Hematopoietic multipotent progenitor cell treated with erythropoietin and hydrocortisone succinate and interleukin-3 and kit ligand, for 17 days (in vitro differentiated cells): Measurements from ENCODE around the gene KMT2B.

Experiments used
- DNase-seq: peaks from one replicate; pipeline ENCODE4 v3.0.0-alpha.2; 2015; ENCODE audit warnings: low spot score

KMT2B gene

GRCh38 chr19:35777961-35778360 lies 60.2 kb downstream of the KMT2B start:
- DNase-seq = no peak

- DNase-seq = no peak
Observed at GRCh38 chr19:35779033-35779432, 61.2 kb downstream of the KMT2B start.

- no peak for DNase-seq
Observed at GRCh38 chr19:35780058-35780457, 62.3 kb downstream of the KMT2B start.

GRCh38 chr19:35780717-35781116 lies 62.9 kb downstream of the KMT2B start:
- DNase-seq = no peak

- no peak for DNase-seq
Observed at GRCh38 chr19:35781650-35782049, 63.8 kb downstream of the KMT2B start.

- DNase-seq = no peak
Observed at GRCh38 chr19:35782589-35782988, 64.8 kb downstream of the KMT2B start.

GRCh38 chr19:35783469-35784434 lies 65.9 kb downstream of the KMT2B start:
- DNase-seq = no peak

- no peak for DNase-seq
Observed at GRCh38 chr19:35784503-35785338, 66.9 kb downstream of the KMT2B start.

GRCh38 chr19:35785339-35785627 lies 67.5 kb downstream of the KMT2B start:
- no peak for DNase-seq

- DNase-seq = no peak
Observed at GRCh38 chr19:35786299-35787160, 68.7 kb downstream of the KMT2B start.

- DNase-seq = no peak
Observed at GRCh38 chr19:35787227-35787799, 69.5 kb downstream of the KMT2B start.
